HL-60/S4 (cell line): ENCODE measurements around the gene TSPEAR.

Experiments used
- in situ Hi-C: fragments of 300-500 bp; cut with MboI; formaldehyde crosslinking; loops from 2 replicates; pipeline ENCODE4 v1.14.3; 2022; ENCODE audit warnings: low sequenced_read_pairs

TSPEAR gene

GRCh38 chr21:44512496-44513388, 198.6 kb downstream of the TSPEAR start:
- in situ Hi-C loops = loop anchor here (25.0 kb wide), 1 partner anchor 425 kb away; the partner anchor contains the start of gene SLX9

- in situ Hi-C loops = loop anchor here (25.0 kb wide), 1 partner anchor 425 kb away; the partner anchor contains the start of gene SLX9
These were observed 199.5 kb downstream of the TSPEAR start for GRCh38 chr21:44511938-44512275.

GRCh38 chr21:44511219-44511937, 200.0 kb downstream of the TSPEAR start:
- in situ Hi-C loops = loop anchor here (25.0 kb wide), 1 partner anchor 426 kb away; the partner anchor contains the start of gene SLX9

GRCh38 chr21:44510508-44511218, 200.7 kb downstream of the TSPEAR start:
- in situ Hi-C loops = loop anchor here (25.0 kb wide), 1 partner anchor 427 kb away; the partner anchor contains the start of gene SLX9

GRCh38 chr21:44510109-44510507, 201.3 kb downstream of the TSPEAR start:
- in situ Hi-C loops = loop anchor here (25.0 kb wide), 1 partner anchor 427 kb away; the partner anchor contains the start of gene SLX9

GRCh38 chr21:44509539-44509938, 201.8 kb downstream of the TSPEAR start:
- in situ Hi-C loops = loop anchor here (25.0 kb wide), 1 partner anchor 428 kb away; the partner anchor contains the start of gene SLX9

GRCh38 chr21:44508711-44509445, 202.5 kb downstream of the TSPEAR start:
- in situ Hi-C loops = loop anchor here (25.0 kb wide), 1 partner anchor 428 kb away; the partner anchor contains the start of gene SLX9

- in situ Hi-C loops = loop anchor here (25.0 kb wide), 1 partner anchor 429 kb away; the partner anchor contains the start of gene SLX9
These were observed 203.0 kb downstream of the TSPEAR start for GRCh38 chr21:44508426-44508710.

- in situ Hi-C loops = loop anchor here (25.0 kb wide), 1 partner anchor 429 kb away; the partner anchor contains the start of gene SLX9
These were observed 203.5 kb downstream of the TSPEAR start for GRCh38 chr21:44507673-44508425.

GRCh38 chr21:44506279-44507255, 204.8 kb downstream of the TSPEAR start:
- in situ Hi-C loops = loop anchor here (25.0 kb wide), 1 partner anchor 431 kb away; the partner anchor contains the start of gene SLX9

- in situ Hi-C loops = loop anchor here (25.0 kb wide), 1 partner anchor 432 kb away; the partner anchor contains the start of gene SLX9
These were observed 205.6 kb downstream of the TSPEAR start for GRCh38 chr21:44505673-44506278.

GRCh38 chr21:44503901-44504399, 207.4 kb downstream of the TSPEAR start:
- in situ Hi-C loops = loop anchor here (25.0 kb wide), 1 partner anchor 433 kb away; the partner anchor contains the start of gene SLX9

- in situ Hi-C loops = loop anchor here (25.0 kb wide), 1 partner anchor 434 kb away; the partner anchor contains the start of gene SLX9
These were observed 208.1 kb downstream of the TSPEAR start for GRCh38 chr21:44503006-44503889.

- in situ Hi-C loops = loop anchor here (25.0 kb wide), 1 partner anchor 435 kb away; the partner anchor contains the start of gene SLX9
These were observed 209.0 kb downstream of the TSPEAR start for GRCh38 chr21:44502171-44502958.

- in situ Hi-C loops = loop anchor here (25.0 kb wide), 1 partner anchor 437 kb away; the partner anchor contains the start of gene SLX9
These were observed 211.3 kb downstream of the TSPEAR start for GRCh38 chr21:44500111-44500510.
